ENCODE results near the gene P4HA2. TPM values are rescaled to one million over a fixed set of nuclear protein-coding genes. Genes with fewer than 3 reads are reported as not detected.

Gene P4HA2
- total and polyA plus RNA-seq, 2 donors (not counting 1 experiment from before 2014, with no cell fraction given), result 184 to 553 TPM

DNA sequence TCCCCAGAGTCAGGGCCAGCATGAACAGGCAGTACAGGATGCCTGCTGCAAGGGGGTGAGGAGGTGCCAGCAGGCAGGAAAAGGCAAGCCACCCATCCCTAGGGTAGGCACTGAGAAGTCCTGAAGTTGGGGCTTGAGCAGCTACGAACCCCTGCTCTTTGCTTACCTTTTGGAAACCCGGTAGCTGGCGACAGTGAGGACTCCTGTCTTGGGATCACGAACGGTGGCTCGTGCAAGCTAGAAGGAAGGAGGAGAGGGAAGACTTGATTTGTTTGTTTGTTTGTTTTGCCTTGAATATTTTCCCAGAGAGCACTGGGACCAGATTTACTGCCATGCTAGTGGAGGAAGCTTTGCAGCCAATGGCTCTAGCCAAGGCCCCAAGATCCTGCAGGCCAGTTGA lies 23.7 kb downstream of the P4HA2 start:
- Histone ChIP-seq H3K4me1 (ENCODE audit: control insufficient read depth, extremely low read depth, insufficient read depth, low read length) (peaks cover 8% of the 10 kb centered on the region), H3K9me3 (ENCODE audit: control insufficient read depth, insufficient read depth, low read depth, low read length) (no peaks in the 10 kb centered on the region), H4K20me1 (ENCODE audit: control insufficient read depth, extremely low read depth, insufficient read depth, low read length) (no peaks in the 10 kb centered on the region), H3K27ac (ENCODE audit: insufficient read depth, low read length) (no peak overlapping the region), H3K79me2 (ENCODE audit: control insufficient read depth, insufficient read depth, low read length) (no peaks in the 10 kb centered on the region), H3K4me3 (replicated peaks in 1 of 4; ENCODE audit: control extremely low read depth in 1 of 4, insufficient read depth in 1 of 4, low read depth in 3 of 4, low read length in 4 of 4) (no peak overlapping the region), H3K4me2 (ENCODE audit: extremely low read depth, insufficient read depth, low read length) (no peak overlapping the region), H3K27me3 (ENCODE audit: control insufficient read depth, insufficient read depth, low read length) (no peaks in the 10 kb centered on the region), H2AFZ (ENCODE audit: low read length) (no peak overlapping the region), H3K36me3 (ENCODE audit: control insufficient read depth, insufficient read depth, low read length) (peaks cover 13% of the 10 kb centered on the region), H3K9ac (ENCODE audit: insufficient read depth, low read length) (no peak overlapping the region)
- DNase-seq (ENCODE audit: low read depth in 2 of 2), result no peak
- TF ChIP-seq, protein P1, sequence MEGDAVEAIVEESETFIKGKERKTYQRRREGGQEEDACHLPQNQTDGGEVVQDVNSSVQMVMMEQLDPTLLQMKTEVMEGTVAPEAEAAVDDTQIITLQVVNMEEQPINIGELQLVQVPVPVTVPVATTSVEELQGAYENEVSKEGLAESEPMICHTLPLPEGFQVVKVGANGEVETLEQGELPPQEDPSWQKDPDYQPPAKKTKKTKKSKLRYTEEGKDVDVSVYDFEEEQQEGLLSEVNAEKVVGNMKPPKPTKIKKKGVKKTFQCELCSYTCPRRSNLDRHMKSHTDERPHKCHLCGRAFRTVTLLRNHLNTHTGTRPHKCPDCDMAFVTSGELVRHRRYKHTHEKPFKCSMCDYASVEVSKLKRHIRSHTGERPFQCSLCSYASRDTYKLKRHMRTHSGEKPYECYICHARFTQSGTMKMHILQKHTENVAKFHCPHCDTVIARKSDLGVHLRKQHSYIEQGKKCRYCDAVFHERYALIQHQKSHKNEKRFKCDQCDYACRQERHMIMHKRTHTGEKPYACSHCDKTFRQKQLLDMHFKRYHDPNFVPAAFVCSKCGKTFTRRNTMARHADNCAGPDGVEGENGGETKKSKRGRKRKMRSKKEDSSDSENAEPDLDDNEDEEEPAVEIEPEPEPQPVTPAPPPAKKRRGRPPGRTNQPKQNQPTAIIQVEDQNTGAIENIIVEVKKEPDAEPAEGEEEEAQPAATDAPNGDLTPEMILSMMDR (conservative IDR thresholded peaks at IDR 0.05 in 1 of 2, IDR thresholded peaks at IDR 0.05 in 1 of 2; ENCODE audit: low read depth in 1 of 2, low read length in 2 of 2), result no peak

- DNase-seq (ENCODE audit: low read depth in 2 of 2), result peak in 1 of 2 donors; percentile 72
- no peak for TF ChIP-seq EZH2 (IDR thresholded peaks at IDR 0.05; ENCODE audit: low read length, missing control alignments)
- TF ChIP-seq, protein P1 (conservative IDR thresholded peaks at IDR 0.05 in 1 of 2, IDR thresholded peaks at IDR 0.05 in 1 of 2; ENCODE audit: low read depth in 1 of 2, low read length in 2 of 2), result no peak
- Histone ChIP-seq H3K9ac (ENCODE audit: insufficient read depth, low read length) (no peak overlapping the region), H3K9me3 (ENCODE audit: control insufficient read depth, insufficient read depth, low read depth, low read length) (no peaks in the 10 kb centered on the region), H3K27ac (ENCODE audit: insufficient read depth, low read length) (peak overlapping the region; percentile 16), H3K36me3 (ENCODE audit: control insufficient read depth, insufficient read depth, low read length) (peaks cover 14% of the 10 kb centered on the region), H2AFZ (ENCODE audit: low read length) (no peak overlapping the region), H3K27me3 (ENCODE audit: control insufficient read depth, insufficient read depth, low read length) (no peaks in the 10 kb centered on the region), H3K4me3 (replicated peaks in 1 of 4; ENCODE audit: control extremely low read depth in 1 of 4, insufficient read depth in 1 of 4, low read depth in 3 of 4, low read length in 4 of 4) (no peak overlapping the region), H3K79me2 (ENCODE audit: control insufficient read depth, insufficient read depth, low read length) (no peaks in the 10 kb centered on the region), H3K4me2 (ENCODE audit: extremely low read depth, insufficient read depth, low read length) (no peak overlapping the region), H3K4me1 (ENCODE audit: control insufficient read depth, extremely low read depth, insufficient read depth, low read length) (peaks cover 8% of the 10 kb centered on the region), H4K20me1 (ENCODE audit: control insufficient read depth, extremely low read depth, insufficient read depth, low read length) (no peaks in the 10 kb centered on the region)
Observed at GRCh38 chr5:132203464-132203818, 24.2 kb downstream of the P4HA2 start.

DNA sequence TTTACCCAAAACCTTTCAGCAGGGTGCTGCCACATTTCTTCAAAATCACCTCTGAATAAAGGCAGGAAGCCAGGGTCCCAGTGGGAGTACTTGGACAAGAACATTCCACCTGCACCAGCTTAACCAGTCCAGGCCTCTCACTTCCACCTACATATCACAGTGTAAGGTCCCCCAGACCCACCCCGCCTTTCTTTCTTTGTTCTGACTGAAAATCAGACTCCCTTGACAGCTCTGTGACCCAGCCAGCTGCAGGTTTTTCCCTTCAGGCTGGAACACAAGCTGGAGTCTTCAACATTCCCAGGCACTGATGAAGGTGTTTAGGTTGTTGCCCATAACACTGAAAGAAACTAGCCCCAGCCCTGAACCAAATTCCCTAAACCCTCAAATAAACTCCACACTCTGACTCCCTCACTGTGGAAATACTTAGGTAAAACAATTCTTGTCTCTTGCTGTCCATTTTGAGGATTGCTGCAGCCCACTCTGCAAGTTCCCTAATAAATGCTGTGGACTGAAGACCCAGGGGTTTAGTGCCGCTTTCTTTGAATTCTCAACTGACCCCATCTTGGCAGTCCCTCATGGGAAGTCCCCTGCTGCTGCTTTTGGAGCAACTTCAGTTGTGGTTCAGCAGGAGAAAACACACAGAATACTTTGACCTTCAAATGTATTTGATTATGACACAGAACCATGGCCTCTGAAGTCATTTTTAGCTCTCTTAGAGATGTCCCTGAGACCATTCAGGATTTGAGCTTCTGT lies 24.8 kb downstream of the P4HA2 start:
- no peak for TF ChIP-seq EZH2 (IDR thresholded peaks at IDR 0.05; ENCODE audit: low read length, missing control alignments)
- TF ChIP-seq, protein P1 (conservative IDR thresholded peaks at IDR 0.05 in 1 of 2, IDR thresholded peaks at IDR 0.05 in 1 of 2; ENCODE audit: low read depth in 1 of 2, low read length in 2 of 2), result no peak
- peak overlapping the region; percentile 16 for H3K27ac ChIP-seq (ENCODE audit: insufficient read depth, low read length)
- H3K36me3 ChIP-seq (ENCODE audit: control insufficient read depth, insufficient read depth, low read length), result peaks cover 18% of the 10 kb centered on the region
- no peaks in the 10 kb centered on the region for H4K20me1 ChIP-seq (ENCODE audit: control insufficient read depth, extremely low read depth, insufficient read depth, low read length)
- H3K9ac ChIP-seq (ENCODE audit: insufficient read depth, low read length), result no peak overlapping the region
- H3K27me3 ChIP-seq (ENCODE audit: control insufficient read depth, insufficient read depth, low read length), result no peaks in the 10 kb centered on the region
- no peak overlapping the region for H2AFZ ChIP-seq (ENCODE audit: low read length)
- no peaks in the 10 kb centered on the region for H3K9me3 ChIP-seq (ENCODE audit: control insufficient read depth, insufficient read depth, low read depth, low read length)
- no peaks in the 10 kb centered on the region for H3K79me2 ChIP-seq (ENCODE audit: control insufficient read depth, insufficient read depth, low read length)
- H3K4me1 ChIP-seq (ENCODE audit: control insufficient read depth, extremely low read depth, insufficient read depth, low read length), result peaks cover 8% of the 10 kb centered on the region
- no peak for DNase-seq (ENCODE audit: low read depth in 2 of 2)
- H3K4me2 ChIP-seq (ENCODE audit: extremely low read depth, insufficient read depth, low read length), result no peak overlapping the region
- H3K4me3 ChIP-seq (replicated peaks in 1 of 4; ENCODE audit: control extremely low read depth in 1 of 4, insufficient read depth in 1 of 4, low read depth in 3 of 4, low read length in 4 of 4), result no peak overlapping the region

Data from fibroblast of lung (primary cell).